Right lobe of liver (tissue), 6 donors: Measurements from ENCODE around the gene SLC1A2. TPM values are rescaled to one million over a fixed set of nuclear protein-coding genes. Genes with fewer than 3 reads are reported as not detected.

ENCODE experiments used
- ATAC-seq, 4 donors: fragments of 200-7000 bp; cut with Tn5 transposase; one replicate each; pipeline ENCODE4 v1.9.1; 2020; ENCODE audit warnings: mild to moderate bottlenecking in 4 of 4, moderate library complexity in 4 of 4
- DNase-seq, 3 donors: peaks; one replicate each; pipeline ENCODE4 v3.0.0-alpha.2; 2020
- H3K27ac ChIP-seq, 3 donors: fragments of 200-600 bp; one replicate each; pipeline ENCODE4 v1.8.0; 2022
- H3K27me3 ChIP-seq, 2 donors: fragments of 200-600 bp; one replicate each; pipeline ENCODE4 v1.8.0; 2022
- H3K36me3 ChIP-seq, 4 donors: fragments of 200-600 bp; sonication (generic) in 1 of 4; one replicate each; pipeline versions ENCODE4 v1.5.1 to v1.8.0; 2017 to 2022; ENCODE audit warnings: control low read depth in 1 of 4
- H3K4me1 ChIP-seq, 4 donors: fragments of 200-600 bp; sonication (generic) in 1 of 4; one replicate each; pipeline versions ENCODE4 v1.5.1 to v1.8.0; 2017 to 2022; ENCODE audit warnings: control low read depth in 1 of 4
- H3K4me3 ChIP-seq, 3 donors: fragments of 200-600 bp; one replicate each; pipeline ENCODE4 v1.8.0; 2022
- H3K9me3 ChIP-seq, 4 donors: fragments of 200-600 bp; sonication (generic) in 1 of 4; one replicate each; pipeline versions ENCODE4 v1.5.1 to v1.8.0; 2017 to 2022; ENCODE audit warnings: control low read depth in 1 of 4
- POLR2A ChIP-seq: fragments of 450-650 bp; IDR thresholded peaks from one replicate; pipeline ENCODE4 v1.6.1; 2017; ENCODE audit warnings: antibody characterized with exemption, mild to moderate bottlenecking
- WGBS: methylation state at CpG from one replicate; pipeline ENCODE4 v1.1.6; 2018; ENCODE audit warnings: low coverage, low lambda C conversion rate; ENCODE audit not compliant: insufficient coverage; ENCODE audit errors: missing lambda C conversion rate; 5-methylcytosine and 5-hydroxymethylcytosine counted together
- intact Hi-C, 2 donors: fragments of 100-400 bp; cut with DNase I; formaldehyde crosslinking; loops; one replicate each; pipeline versions ENCODE4 v1.11.2 to v1.14.1; 2022
- total RNA-seq, 6 experiments: library from RNA; depleted of rRNA in 2 of 6; stranded (reverse); fragments of >200 nt in 2 of 6; fragmentation: NEBNext Ultra II Directional in 3 of 6; extraction: Animal tissue kit (Norgen Biotek cat#: 25700) in 3 of 6; gene quantifications; one replicate each; pipeline versions ENCODE4 v1.1.0 to v1.2.4, GENCODE V29; 2016 to 2023
- TF ChIP-seq, protein P1 (sequence below), 4 donors: fragments of 200-600 bp in 3 of 4; fragments of 450-650 bp in 1 of 4; IDR thresholded peaks; one replicate each; pipeline versions ENCODE4 v1.5.1 to v1.8.0; 2016 to 2022; ENCODE audit warnings: antibody characterized with exemption in 4 of 4, mild to moderate bottlenecking in 2 of 4
- donor health status: DM: no; HTN: yes; CAD: no.
- donor health status: DM: no; HTN: no; CAD: no.
- donor health status: DM: no; HTN: no; CAD: no.
- donor health status: DM: no; HTN: yes; CAD: no.
- donor health status: DM: no; HTN: yes; CAD: no.

The SLC1A2 gene
- total RNA-seq, 6 experiments from 2014 or later, result 7.6 to 87.4 (median 13.3) TPM

DNA sequence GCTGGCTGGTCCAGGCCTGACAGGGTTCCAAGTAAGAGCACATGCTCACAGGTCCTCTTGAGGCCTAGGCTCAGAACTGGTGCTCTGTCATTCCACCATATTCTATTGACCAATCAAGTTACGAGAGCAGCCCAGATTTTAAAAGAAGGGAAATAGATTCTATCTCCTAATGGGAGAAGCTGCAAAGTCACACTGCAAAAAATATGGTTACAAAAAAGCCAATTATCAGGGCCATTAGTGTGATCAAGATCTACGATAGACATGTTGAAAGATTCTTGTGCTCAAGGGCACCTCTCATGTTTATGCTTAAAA, 184.2 kb downstream of the SLC1A2 start:
- no peak overlapping the region for H3K27ac ChIP-seq
- no peaks in the 10 kb centered on the region for H3K9me3 ChIP-seq
- intact Hi-C loops, result no loop called here
- no peaks in the 10 kb centered on the region for H3K36me3 ChIP-seq
- ATAC-seq (no peak), DNase-seq (no peak)
- TF ChIP-seq POLR2A, result no peak
- TF ChIP-seq, protein P1, sequence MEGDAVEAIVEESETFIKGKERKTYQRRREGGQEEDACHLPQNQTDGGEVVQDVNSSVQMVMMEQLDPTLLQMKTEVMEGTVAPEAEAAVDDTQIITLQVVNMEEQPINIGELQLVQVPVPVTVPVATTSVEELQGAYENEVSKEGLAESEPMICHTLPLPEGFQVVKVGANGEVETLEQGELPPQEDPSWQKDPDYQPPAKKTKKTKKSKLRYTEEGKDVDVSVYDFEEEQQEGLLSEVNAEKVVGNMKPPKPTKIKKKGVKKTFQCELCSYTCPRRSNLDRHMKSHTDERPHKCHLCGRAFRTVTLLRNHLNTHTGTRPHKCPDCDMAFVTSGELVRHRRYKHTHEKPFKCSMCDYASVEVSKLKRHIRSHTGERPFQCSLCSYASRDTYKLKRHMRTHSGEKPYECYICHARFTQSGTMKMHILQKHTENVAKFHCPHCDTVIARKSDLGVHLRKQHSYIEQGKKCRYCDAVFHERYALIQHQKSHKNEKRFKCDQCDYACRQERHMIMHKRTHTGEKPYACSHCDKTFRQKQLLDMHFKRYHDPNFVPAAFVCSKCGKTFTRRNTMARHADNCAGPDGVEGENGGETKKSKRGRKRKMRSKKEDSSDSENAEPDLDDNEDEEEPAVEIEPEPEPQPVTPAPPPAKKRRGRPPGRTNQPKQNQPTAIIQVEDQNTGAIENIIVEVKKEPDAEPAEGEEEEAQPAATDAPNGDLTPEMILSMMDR (IDR thresholded peaks at IDR 0.05), result no peak
- peaks cover 0 to 18% (median 3%) of the 10 kb centered on the region in 4 donors for H3K4me1 ChIP-seq
- no peaks in the 10 kb centered on the region for H3K27me3 ChIP-seq
- H3K4me3 ChIP-seq, result no peak overlapping the region
- WGBS, result 82% methylated on average over 2 of the region's 2 CpGs

DNA sequence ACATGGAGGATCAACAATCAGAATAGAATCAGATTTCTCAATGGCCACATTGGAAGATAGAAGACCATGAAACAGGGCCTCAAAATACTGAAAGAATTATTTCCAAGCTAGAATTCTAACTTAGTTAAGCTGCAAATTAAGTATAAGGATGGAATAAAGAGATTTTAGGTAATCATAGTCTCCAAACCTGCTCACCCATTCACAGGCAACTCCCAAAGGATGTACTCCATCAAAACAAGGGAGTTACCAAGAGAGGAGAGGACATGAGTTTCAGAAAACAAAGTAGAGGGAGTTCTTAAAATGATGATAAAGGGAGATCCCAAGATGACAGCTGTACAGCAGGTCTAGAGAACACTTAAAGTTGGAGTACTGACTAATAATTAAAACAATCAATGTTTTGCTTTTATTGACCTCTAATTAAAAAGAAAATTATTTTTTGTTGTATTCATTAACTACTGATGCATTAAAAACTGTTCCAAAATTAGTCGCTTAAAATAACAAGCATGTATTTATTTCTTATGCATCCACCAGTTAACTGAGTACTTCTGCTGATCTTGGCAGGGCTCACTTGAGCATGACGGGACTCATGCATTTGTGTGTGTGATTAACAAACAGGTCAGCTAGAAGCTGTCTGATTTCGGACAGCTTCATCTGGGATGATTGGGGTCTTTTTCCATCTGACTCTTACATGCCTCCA, 184.8 kb downstream of the SLC1A2 start:
- Histone ChIP-seq H3K27me3 (no peaks in the 10 kb centered on the region), H3K9me3 (no peaks in the 10 kb centered on the region), H3K36me3 (no peaks in the 10 kb centered on the region), H3K27ac (no peak overlapping the region), H3K4me3 (no peak overlapping the region), H3K4me1 (peaks cover 0 to 18% (median 3%) of the 10 kb centered on the region in 4 donors)
- TF ChIP-seq POLR2A, result no peak
- TF ChIP-seq, protein P1 (IDR thresholded peaks at IDR 0.05), result no peak
- ATAC-seq (no peak), DNase-seq (no peak)
- whole genome bisulfite sequencing, result 94% methylated on average over 3 of the region's 3 CpGs
- intact Hi-C loops, result no loop called here

DNA sequence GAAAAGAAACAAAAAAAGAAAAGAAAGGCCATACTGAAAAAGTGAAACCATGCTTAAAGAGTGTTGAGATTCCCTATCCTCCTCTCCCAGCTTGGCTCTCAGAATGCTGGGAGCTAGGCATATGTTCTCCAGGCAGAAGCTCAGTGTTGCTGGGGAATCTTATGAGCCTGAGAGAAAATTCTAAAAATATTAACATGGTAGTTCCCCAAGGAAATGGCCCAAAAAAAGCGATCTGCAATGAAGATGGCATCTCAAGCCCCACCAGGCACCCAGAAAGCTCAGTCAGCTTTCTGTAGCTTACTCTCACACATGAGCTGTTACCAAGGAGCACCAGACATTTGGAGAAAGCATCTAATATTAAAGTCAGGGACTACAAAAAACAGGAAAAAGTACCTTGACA, 185.8 kb downstream of the SLC1A2 start:
- WGBS, result 56% methylated on average over 1 of the region's 1 CpG

DNA sequence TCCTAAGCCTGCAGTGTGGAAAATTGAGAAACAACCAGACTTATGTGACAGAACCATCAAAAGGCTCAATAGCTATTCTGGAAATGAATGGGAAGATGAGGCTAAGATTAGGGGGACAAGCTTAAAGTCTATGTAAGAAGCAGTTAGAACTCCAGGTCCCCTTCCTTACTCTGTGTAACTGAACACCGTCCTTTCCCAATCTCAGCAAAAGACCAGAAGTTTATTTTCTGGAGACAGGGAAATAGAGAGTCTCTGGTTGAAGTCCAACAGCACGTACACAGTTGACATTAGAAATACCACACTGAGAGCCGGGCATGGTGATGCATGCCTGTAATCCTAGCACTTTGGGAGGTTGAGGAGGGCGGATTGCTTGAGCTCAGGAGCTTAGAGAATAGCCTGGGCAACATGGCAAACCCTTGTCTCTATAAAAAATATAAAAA, 186.4 kb downstream of the SLC1A2 start:
- peaks cover 0 to 9% (median under 1%) of the 10 kb centered on the region in 4 donors for H3K4me1 ChIP-seq
- H3K4me3 ChIP-seq, result no peak overlapping the region
- no peak overlapping the region for H3K27ac ChIP-seq
- DNase-seq (no peak), ATAC-seq (no peak)
- intact Hi-C loops, result no loop called here
- H3K9me3 ChIP-seq, result no peaks in the 10 kb centered on the region
- WGBS, result 69% methylated on average over 3 of the region's 4 CpGs
- TF ChIP-seq, protein P1 (IDR thresholded peaks at IDR 0.05), result no peak
- no peak for TF ChIP-seq POLR2A
- no peaks in the 10 kb centered on the region for H3K36me3 ChIP-seq
- no peaks in the 10 kb centered on the region for H3K27me3 ChIP-seq

More for the DNA sequence above, 185.8 kb downstream of the SLC1A2 start:
- no peak overlapping the region for H3K27ac ChIP-seq
- intact Hi-C loops, result no loop called here
- H3K9me3 ChIP-seq, result no peaks in the 10 kb centered on the region
- no peak for DNase-seq
- TF ChIP-seq, protein P1 (IDR thresholded peaks at IDR 0.05), result no peak
- no peak for TF ChIP-seq POLR2A
- H3K36me3 ChIP-seq, result no peaks in the 10 kb centered on the region
- no peaks in the 10 kb centered on the region for H3K27me3 ChIP-seq
- H3K4me1 ChIP-seq, result peaks cover 0 to 12% (median 3%) of the 10 kb centered on the region in 4 donors
- H3K4me3 ChIP-seq, result no peak overlapping the region
- no peak for ATAC-seq
